GM12874 (cell line): Measurements from ENCODE around the gene GRK3.

Experiments
- CTCF ChIP-seq: IDR thresholded peaks from 2 replicates; pipeline ENCODE4 v1.5.1; 2011; ENCODE audit warnings: low read depth, mild to moderate bottlenecking, control low read depth, low read length, moderate library complexity; ENCODE audit not compliant: insufficient read depth

GRK3 gene

DNA sequence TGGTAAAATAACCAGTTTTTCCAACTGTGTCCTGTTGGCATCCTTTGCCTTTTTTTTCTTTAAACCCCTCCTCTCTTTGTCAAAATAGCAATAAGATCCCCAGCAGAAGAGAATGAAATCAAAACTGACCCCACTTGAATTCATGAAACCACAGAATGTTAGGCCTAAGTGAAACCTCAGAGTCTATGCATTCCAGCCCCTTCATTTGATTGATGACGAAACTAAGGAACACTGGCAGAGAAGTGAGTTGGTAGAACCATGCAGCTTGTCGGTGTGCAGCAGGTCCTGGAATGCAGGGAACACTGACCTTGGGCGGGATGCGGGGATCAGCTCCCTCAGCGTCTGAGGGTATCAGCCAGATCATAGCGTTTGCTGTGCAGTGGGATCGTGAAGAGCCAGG, 57.5 kb downstream of the GRK3 start:
- no peak for TF ChIP-seq CTCF

DNA sequence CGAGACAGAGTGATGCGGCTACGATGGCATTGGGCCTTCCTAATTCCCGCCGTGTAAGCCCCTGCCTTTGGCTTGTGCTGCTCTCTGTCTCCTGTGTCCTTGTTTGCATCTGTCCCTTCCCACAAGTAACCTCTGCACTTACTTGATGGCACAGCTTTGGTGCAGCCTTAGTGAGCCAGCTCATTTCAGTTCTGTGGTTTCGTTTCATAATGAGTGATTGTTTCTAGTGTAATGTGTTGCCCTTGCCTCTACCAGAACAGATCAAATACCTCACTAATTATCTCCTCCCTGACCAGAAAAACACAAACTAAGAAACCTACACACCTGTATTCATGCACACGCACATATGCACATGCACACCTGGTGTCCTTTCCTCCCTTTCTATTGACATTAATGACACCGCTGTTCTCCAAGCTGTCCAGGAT, 58.8 kb downstream of the GRK3 start:
- TF ChIP-seq CTCF = no peak

GRCh38 chr22:25623851-25624250, 59.4 kb downstream of the GRK3 start:
- no peak for TF ChIP-seq CTCF

GRCh38 chr22:25624476-25624875, 60.0 kb downstream of the GRK3 start:
- no peak for TF ChIP-seq CTCF

DNA sequence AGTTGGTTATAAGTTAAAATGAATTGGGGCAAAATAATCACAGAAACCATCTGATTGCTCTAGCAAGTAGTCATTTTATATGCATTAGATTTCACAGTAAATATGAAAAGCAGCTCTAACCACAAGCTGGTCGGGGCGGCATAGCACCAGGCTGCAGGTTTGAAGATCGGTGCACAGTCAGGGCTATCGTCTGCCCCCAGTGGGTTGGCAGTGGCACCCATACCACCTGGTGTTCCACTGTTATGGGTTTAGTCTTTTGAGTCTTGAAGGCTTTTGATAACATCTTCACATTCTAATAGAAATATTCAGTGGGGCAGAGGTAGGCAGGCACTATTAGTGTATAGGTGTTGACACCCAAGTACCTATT, 62.1 kb downstream of the GRK3 start:
- TF ChIP-seq CTCF = no peak

- TF ChIP-seq CTCF = no peak
Measured at GRCh38 chr22:25627271-25627852, 62.9 kb downstream of the GRK3 start.

- no peak for TF ChIP-seq CTCF
Measured at GRCh38 chr22:25628494-25628893, 64.0 kb downstream of the GRK3 start.
